ENCODE results near the gene AGPAT2.

AGPAT2 gene

DNA sequence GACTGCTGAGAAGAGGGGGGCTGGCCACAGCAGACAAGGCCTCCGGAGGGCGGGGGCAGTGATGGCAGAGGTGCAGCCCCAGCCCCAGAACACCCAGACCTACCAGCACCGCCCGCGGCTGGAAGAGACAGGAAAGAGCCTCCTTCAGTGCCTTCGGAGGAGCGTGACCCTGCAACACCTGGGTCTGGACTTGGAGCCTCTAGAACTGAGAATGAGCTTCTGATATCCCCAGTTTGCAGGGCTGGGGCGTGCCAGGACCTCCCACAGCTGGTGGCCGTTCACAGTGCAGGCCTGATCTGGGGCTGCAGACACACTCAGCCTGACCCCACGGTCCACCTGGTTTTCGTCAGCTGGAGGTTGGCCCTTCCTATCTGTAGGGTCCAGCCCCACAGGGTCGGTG, 46.4 kb upstream of the AGPAT2 start:
- Histone ChIP-seq H3K4me3 (ENCODE audit: low read depth in 1 of 2, low read length in 2 of 2) (no peak overlapping the region), H3K4me1 (ENCODE audit: insufficient read depth, low read length) (peaks cover 8% of the 10 kb centered on the region)
- TF ChIP-seq, protein P1, sequence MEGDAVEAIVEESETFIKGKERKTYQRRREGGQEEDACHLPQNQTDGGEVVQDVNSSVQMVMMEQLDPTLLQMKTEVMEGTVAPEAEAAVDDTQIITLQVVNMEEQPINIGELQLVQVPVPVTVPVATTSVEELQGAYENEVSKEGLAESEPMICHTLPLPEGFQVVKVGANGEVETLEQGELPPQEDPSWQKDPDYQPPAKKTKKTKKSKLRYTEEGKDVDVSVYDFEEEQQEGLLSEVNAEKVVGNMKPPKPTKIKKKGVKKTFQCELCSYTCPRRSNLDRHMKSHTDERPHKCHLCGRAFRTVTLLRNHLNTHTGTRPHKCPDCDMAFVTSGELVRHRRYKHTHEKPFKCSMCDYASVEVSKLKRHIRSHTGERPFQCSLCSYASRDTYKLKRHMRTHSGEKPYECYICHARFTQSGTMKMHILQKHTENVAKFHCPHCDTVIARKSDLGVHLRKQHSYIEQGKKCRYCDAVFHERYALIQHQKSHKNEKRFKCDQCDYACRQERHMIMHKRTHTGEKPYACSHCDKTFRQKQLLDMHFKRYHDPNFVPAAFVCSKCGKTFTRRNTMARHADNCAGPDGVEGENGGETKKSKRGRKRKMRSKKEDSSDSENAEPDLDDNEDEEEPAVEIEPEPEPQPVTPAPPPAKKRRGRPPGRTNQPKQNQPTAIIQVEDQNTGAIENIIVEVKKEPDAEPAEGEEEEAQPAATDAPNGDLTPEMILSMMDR (IDR thresholded peaks at IDR 0.05; ENCODE audit: borderline replicate concordance, extremely low read depth, low read length, poor library complexity, severe bottlenecking) = no peak
- TF ChIP-seq EZH2 (IDR thresholded peaks at IDR 0.05; ENCODE audit: borderline replicate concordance, low read depth, low read length, severe bottlenecking) = no peak

GRCh38 chr9:136732444-136733178, 45.4 kb upstream of the AGPAT2 start:
- H3K27me3 ChIP-seq (ENCODE audit: insufficient read depth, low read length, poor library complexity) = no peaks in the 10 kb centered on the region
- DNase-seq (no peak), ATAC-seq (ENCODE audit: insufficient read depth, low read depth) (no peak)
- TF ChIP-seq, protein P1 (IDR thresholded peaks at IDR 0.05; ENCODE audit: borderline replicate concordance, extremely low read depth, low read length, poor library complexity, severe bottlenecking) = no peak
- TF ChIP-seq EZH2 (IDR thresholded peaks at IDR 0.05; ENCODE audit: borderline replicate concordance, low read depth, low read length, severe bottlenecking) = no peak
- no peak overlapping the region for H3K9ac ChIP-seq (ENCODE audit: low read depth, low read length)
- no peaks in the 10 kb centered on the region for H3K36me3 ChIP-seq (ENCODE audit: insufficient read depth, low read length)
- no peaks in the 10 kb centered on the region for H3K9me3 ChIP-seq (ENCODE audit: insufficient read depth, low read length, severe bottlenecking)
- H3K4me2 ChIP-seq (ENCODE audit: insufficient read depth, low read length) = no peak overlapping the region
- peaks cover 2% of the 10 kb centered on the region; the same call in 1 of the 2 replicates for H3K79me2 ChIP-seq (ENCODE audit: insufficient read depth, low read length)
- H4K20me1 ChIP-seq (ENCODE audit: insufficient read depth, low read length) = no peaks in the 10 kb centered on the region
- no peak overlapping the region for H3K4me3 ChIP-seq (ENCODE audit: low read depth in 1 of 2, low read length in 2 of 2)
- H2AFZ ChIP-seq (ENCODE audit: low read depth, low read length) = no peak overlapping the region
- H3K4me1 ChIP-seq (ENCODE audit: insufficient read depth, low read length) = peaks cover 13% of the 10 kb centered on the region
- H3K27ac ChIP-seq (ENCODE audit: low read length) = no peak overlapping the region

More for the DNA sequence above, 46.4 kb upstream of the AGPAT2 start:
- Histone ChIP-seq H4K20me1 (ENCODE audit: insufficient read depth, low read length) (no peaks in the 10 kb centered on the region), H3K27ac (ENCODE audit: low read length) (no peak overlapping the region), H3K4me2 (ENCODE audit: insufficient read depth, low read length) (no peak overlapping the region), H3K27me3 (ENCODE audit: insufficient read depth, low read length, poor library complexity) (no peaks in the 10 kb centered on the region), H2AFZ (ENCODE audit: low read depth, low read length) (no peak overlapping the region), H3K79me2 (ENCODE audit: insufficient read depth, low read length) (no peaks in the 10 kb centered on the region), H3K36me3 (ENCODE audit: insufficient read depth, low read length) (no peaks in the 10 kb centered on the region), H3K9ac (ENCODE audit: low read depth, low read length) (no peak overlapping the region), H3K9me3 (ENCODE audit: insufficient read depth, low read length, severe bottlenecking) (no peaks in the 10 kb centered on the region)
- DNase-seq = no peak
- ATAC-seq (ENCODE audit: insufficient read depth, low read depth) = no peak

DNA sequence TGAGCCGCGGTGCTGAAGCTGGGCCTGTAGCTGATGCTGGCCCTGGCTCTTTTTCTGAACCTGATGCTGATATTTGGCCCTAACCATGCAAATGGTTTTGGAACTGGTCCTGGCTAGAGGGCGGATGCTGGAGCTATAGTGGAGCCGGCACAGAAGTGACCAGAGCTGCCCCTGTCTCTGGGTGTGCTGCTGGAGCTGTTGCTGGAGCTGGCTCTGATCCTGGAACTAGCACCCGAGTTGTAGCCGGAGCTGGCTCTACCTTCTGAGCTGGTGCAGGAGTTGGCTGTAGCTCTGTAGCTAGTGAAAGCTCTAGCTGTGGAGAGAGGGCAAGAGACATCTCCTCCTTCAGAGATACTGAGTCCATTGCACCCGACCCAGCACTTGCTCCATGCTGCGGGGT, 42.7 kb upstream of the AGPAT2 start:
- peaks cover 33% of the 10 kb centered on the region for H3K4me1 ChIP-seq (ENCODE audit: insufficient read depth, low read length)
- H3K36me3 ChIP-seq (ENCODE audit: insufficient read depth, low read length) = peaks cover 19% of the 10 kb centered on the region
- ATAC-seq (ENCODE audit: insufficient read depth, low read depth) (no peak), DNase-seq (no peak)
- no peak for TF ChIP-seq EZH2 (IDR thresholded peaks at IDR 0.05; ENCODE audit: borderline replicate concordance, low read depth, low read length, severe bottlenecking)
- TF ChIP-seq, protein P1 (IDR thresholded peaks at IDR 0.05; ENCODE audit: borderline replicate concordance, extremely low read depth, low read length, poor library complexity, severe bottlenecking) = no peak
- H3K4me2 ChIP-seq (ENCODE audit: insufficient read depth, low read length) = no peak overlapping the region; the same call in 1 of the 2 replicates
- no peak overlapping the region for H3K4me3 ChIP-seq (ENCODE audit: low read depth in 1 of 2, low read length in 2 of 2)
- H4K20me1 ChIP-seq (ENCODE audit: insufficient read depth, low read length) = peaks cover 25% of the 10 kb centered on the region
- H3K9ac ChIP-seq (ENCODE audit: low read depth, low read length) = no peak overlapping the region
- H3K9me3 ChIP-seq (ENCODE audit: insufficient read depth, low read length, severe bottlenecking) = no peaks in the 10 kb centered on the region
- no peak overlapping the region for H3K27ac ChIP-seq (ENCODE audit: low read length)
- no peak overlapping the region for H2AFZ ChIP-seq (ENCODE audit: low read depth, low read length)
- H3K79me2 ChIP-seq (ENCODE audit: insufficient read depth, low read length) = peaks cover 25% of the 10 kb centered on the region
- no peaks in the 10 kb centered on the region for H3K27me3 ChIP-seq (ENCODE audit: insufficient read depth, low read length, poor library complexity)

Measured in DND-41 (cell line).